Measurements from ENCODE around the gene IDUA. TPM values are rescaled to one million over a fixed set of nuclear protein-coding genes. Genes with fewer than 3 reads are reported as not detected.

Gene IDUA
- total RNA-seq, 1 donor from 2014 or later = 5.8 TPM

- DNase-seq (ENCODE audit: low read depth) = no peak
- no peak for TF ChIP-seq CTCF (conservative IDR thresholded peaks at IDR 0.05; ENCODE audit: low read depth, low read length)
- H3K4me3 ChIP-seq (ENCODE audit: low read depth, low read length) = no peak overlapping the region
Observed at GRCh38 chr4:1028574-1029220, 41.9 kb downstream of the IDUA start.

- no peak for DNase-seq (ENCODE audit: low read depth)
- no peak overlapping the region for H3K4me3 ChIP-seq (ENCODE audit: low read depth, low read length)
- no peak for TF ChIP-seq CTCF (conservative IDR thresholded peaks at IDR 0.05; ENCODE audit: low read depth, low read length)
Observed at GRCh38 chr4:1029529-1029928, 42.7 kb downstream of the IDUA start.

- TF ChIP-seq CTCF (conservative IDR thresholded peaks at IDR 0.05; ENCODE audit: low read depth, low read length) = no peak
- no peak overlapping the region for H3K4me3 ChIP-seq (ENCODE audit: low read depth, low read length)
- DNase-seq (ENCODE audit: low read depth) = no peak
Observed at GRCh38 chr4:1030031-1030430, 43.2 kb downstream of the IDUA start.

- no peak for DNase-seq (ENCODE audit: low read depth)
- TF ChIP-seq CTCF (conservative IDR thresholded peaks at IDR 0.05; ENCODE audit: low read depth, low read length) = no peak
- no peak overlapping the region for H3K4me3 ChIP-seq (ENCODE audit: low read depth, low read length)
Observed at GRCh38 chr4:1030559-1030958, 43.7 kb downstream of the IDUA start.

- DNase-seq (ENCODE audit: low read depth) = no peak
- no peak for TF ChIP-seq CTCF (conservative IDR thresholded peaks at IDR 0.05; ENCODE audit: low read depth, low read length)
Observed at GRCh38 chr4:1031346-1031745, 44.5 kb downstream of the IDUA start.

GRCh38 chr4:1031956-1032795 lies 45.3 kb downstream of the IDUA start:
- TF ChIP-seq CTCF (conservative IDR thresholded peaks at IDR 0.05; ENCODE audit: low read depth, low read length) = peak; percentile 40
- DNase-seq (ENCODE audit: low read depth) = no peak
- no peak overlapping the region for H3K4me3 ChIP-seq (ENCODE audit: low read depth, low read length)

More at GRCh38 chr4:1031346-1031745, 44.5 kb downstream of the IDUA start:
- H3K4me3 ChIP-seq (ENCODE audit: low read depth, low read length) = no peak overlapping the region
